ENCODE measurements around the gene BRCA1. TPM values are rescaled to one million over a fixed set of nuclear protein-coding genes. Genes with fewer than 3 reads are reported as not detected.
A peak's percentile ranks its signal among the peaks of the same experiment; 100 is the strongest.

BRCA1 gene
- polyA plus RNA-seq (2011; rRNA removed) (62.5 and 71.8 TPM in 2 replicates), polyA plus RNA-seq (2017; fragmentation: RNase III; extraction: RNeasy Plus Mini Kit Qiagen cat#74134 plus additional on column Dnase treatment) (41.0 to 45.5 TPM (median 41.6 TPM) in 3 replicates), polyA minus RNA-seq (2011; rRNA and poly(A)+ RNA removed) (107 and 122 TPM in 2 replicates)
- 47.2 and 49.5 TPM in 2 replicates for polyA plus RNA-seq (2012; cell fraction: cytosol; rRNA removed)
- polyA plus RNA-seq (2012; cell fraction: nucleus; rRNA removed): 73.7 and 88.4 TPM in 2 replicates

- H3K4me1 ChIP-seq: peaks cover 15% of the 10 kb centered on the region
- POLR2A ChIA-PET: interaction anchor here (0.7 to 2.0 kb wide), 8 partner anchors 36 to 242 kb away, joined by 3 to 25 read pairs (median 8); partner anchors contain the start of genes NBR1, RND2 and RPL27
- TF ChIP-seq JUN (IDR thresholded peaks at IDR 0.05): peak; percentile 38 to 75; a peak in 2 of 5 replicates
- no peak; the same call in 1 of the 2 replicates for TF ChIP-seq KDM5A (IDR thresholded peaks at IDR 0.05)
- TF ChIP-seq, protein P1, sequence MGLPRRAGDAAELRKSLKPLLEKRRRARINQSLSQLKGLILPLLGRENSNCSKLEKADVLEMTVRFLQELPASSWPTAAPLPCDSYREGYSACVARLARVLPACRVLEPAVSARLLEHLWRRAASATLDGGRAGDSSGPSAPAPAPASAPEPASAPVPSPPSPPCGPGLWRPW (IDR thresholded peaks at IDR 0.05): no peak
- TF ChIP-seq RARB (CRISPR knock-in tag; IDR thresholded peaks at IDR 0.05): no peak
- peak; percentile 20; the same call in 1 of the 2 replicates for TF ChIP-seq FOSB (CRISPR knock-in tag; IDR thresholded peaks at IDR 0.05)
- peak; percentile 52; the same call in 1 of the 2 replicates for TF ChIP-seq HOXB13 (CRISPR knock-in tag; IDR thresholded peaks at IDR 0.05; ENCODE audit: low read depth)
- peak; percentile 75 for TF ChIP-seq RFX5 (IDR thresholded peaks at IDR 0.05)
- TF ChIP-seq, protein P2, sequence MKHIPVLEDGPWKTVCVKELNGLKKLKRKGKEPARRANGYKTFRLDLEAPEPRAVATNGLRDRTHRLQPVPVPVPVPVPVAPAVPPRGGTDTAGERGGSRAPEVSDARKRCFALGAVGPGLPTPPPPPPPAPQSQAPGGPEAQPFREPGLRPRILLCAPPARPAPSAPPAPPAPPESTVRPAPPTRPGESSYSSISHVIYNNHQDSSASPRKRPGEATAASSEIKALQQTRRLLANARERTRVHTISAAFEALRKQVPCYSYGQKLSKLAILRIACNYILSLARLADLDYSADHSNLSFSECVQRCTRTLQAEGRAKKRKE (CRISPR knock-in tag; IDR thresholded peaks at IDR 0.05; ENCODE audit: low read depth): 0 out of 2 replicates have a peak, but pooled peaks have one; percentile 26
- TF ChIP-seq RCOR1 (IDR thresholded peaks at IDR 0.05; ENCODE audit: low read depth, low read length): no peak
- TF ChIP-seq ESRRA (IDR thresholded peaks at IDR 0.05; ENCODE audit: borderline replicate concordance, low read length): peak; percentile 29; the same call in 1 of the 2 replicates
- TF ChIP-seq PHF8 (IDR thresholded peaks at IDR 0.05; ENCODE audit: borderline replicate concordance, low read depth): peak; percentile 81
- no peak for TF ChIP-seq SREBF2 (IDR thresholded peaks at IDR 0.05)
- TF ChIP-seq, protein P3, sequence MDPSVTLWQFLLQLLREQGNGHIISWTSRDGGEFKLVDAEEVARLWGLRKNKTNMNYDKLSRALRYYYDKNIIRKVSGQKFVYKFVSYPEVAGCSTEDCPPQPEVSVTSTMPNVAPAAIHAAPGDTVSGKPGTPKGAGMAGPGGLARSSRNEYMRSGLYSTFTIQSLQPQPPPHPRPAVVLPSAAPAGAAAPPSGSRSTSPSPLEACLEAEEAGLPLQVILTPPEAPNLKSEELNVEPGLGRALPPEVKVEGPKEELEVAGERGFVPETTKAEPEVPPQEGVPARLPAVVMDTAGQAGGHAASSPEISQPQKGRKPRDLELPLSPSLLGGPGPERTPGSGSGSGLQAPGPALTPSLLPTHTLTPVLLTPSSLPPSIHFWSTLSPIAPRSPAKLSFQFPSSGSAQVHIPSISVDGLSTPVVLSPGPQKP (IDR thresholded peaks at IDR 0.05; ENCODE audit: low read depth, low read length): no peak
- TF ChIP-seq, protein P4, sequence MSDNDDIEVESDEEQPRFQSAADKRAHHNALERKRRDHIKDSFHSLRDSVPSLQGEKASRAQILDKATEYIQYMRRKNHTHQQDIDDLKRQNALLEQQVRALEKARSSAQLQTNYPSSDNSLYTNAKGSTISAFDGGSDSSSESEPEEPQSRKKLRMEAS (IDR thresholded peaks at IDR 0.05): peak; percentile 90
- peak; percentile 34; the same call in 1 of the 2 replicates for TF ChIP-seq MYC (IDR thresholded peaks at IDR 0.05; ENCODE audit: borderline replicate concordance, low read length)
- TF ChIP-seq TFCP2L1 (CRISPR knock-in tag; IDR thresholded peaks at IDR 0.05): 0 out of 2 replicates have a peak, but pooled peaks have one; percentile 81
- no peak for TF ChIP-seq REST (IDR thresholded peaks at IDR 0.05)
- no peak for TF ChIP-seq CHD4 (IDR thresholded peaks at IDR 0.05; ENCODE audit: borderline replicate concordance)
- TF ChIP-seq MAFK (IDR thresholded peaks at IDR 0.05; ENCODE audit: partially characterized antibody): peak; percentile 42
- peak; percentile 37 for TF ChIP-seq POLR2A (IDR thresholded peaks at IDR 0.05; ENCODE audit: low read length)
- no peak for TF ChIP-seq ZNF302 (CRISPR knock-in tag; IDR thresholded peaks at IDR 0.05)
- TF ChIP-seq EHF (CRISPR knock-in tag; IDR thresholded peaks at IDR 0.05): 0 out of 2 replicates have a peak, but pooled peaks have one; percentile 60
- TF ChIP-seq, protein P5, sequence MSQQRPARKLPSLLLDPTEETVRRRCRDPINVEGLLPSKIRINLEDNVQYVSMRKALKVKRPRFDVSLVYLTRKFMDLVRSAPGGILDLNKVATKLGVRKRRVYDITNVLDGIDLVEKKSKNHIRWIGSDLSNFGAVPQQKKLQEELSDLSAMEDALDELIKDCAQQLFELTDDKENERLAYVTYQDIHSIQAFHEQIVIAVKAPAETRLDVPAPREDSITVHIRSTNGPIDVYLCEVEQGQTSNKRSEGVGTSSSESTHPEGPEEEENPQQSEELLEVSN (IDR thresholded peaks at IDR 0.05; ENCODE audit: borderline replicate concordance, low read depth): peak; percentile 97
- TF ChIP-seq, protein P6, sequence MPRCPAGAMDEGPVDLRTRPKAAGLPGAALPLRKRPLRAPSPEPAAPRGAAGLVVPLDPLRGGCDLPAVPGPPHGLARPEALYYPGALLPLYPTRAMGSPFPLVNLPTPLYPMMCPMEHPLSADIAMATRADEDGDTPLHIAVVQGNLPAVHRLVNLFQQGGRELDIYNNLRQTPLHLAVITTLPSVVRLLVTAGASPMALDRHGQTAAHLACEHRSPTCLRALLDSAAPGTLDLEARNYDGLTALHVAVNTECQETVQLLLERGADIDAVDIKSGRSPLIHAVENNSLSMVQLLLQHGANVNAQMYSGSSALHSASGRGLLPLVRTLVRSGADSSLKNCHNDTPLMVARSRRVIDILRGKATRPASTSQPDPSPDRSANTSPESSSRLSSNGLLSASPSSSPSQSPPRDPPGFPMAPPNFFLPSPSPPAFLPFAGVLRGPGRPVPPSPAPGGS (IDR thresholded peaks at IDR 0.05): peak; percentile 76; the same call in 1 of the 3 replicates
- no peak for TF ChIP-seq NFE2L2 (conservative IDR thresholded peaks at IDR 0.05; ENCODE audit: low read length)
- 0 out of 2 replicates have a peak, but pooled peaks have one; percentile 49 for TF ChIP-seq HOXA7 (CRISPR knock-in tag; IDR thresholded peaks at IDR 0.05)
- peak; percentile 87 to 93 for TF ChIP-seq CEBPB (IDR thresholded peaks at IDR 0.05)
- no peak for TF ChIP-seq TP53 (CRISPR knock-in tag; IDR thresholded peaks at IDR 0.05)
- peak; percentile 54; the same call in 1 of the 2 replicates for TF ChIP-seq HDAC2 (IDR thresholded peaks at IDR 0.05)
- CTCF ChIA-PET: interaction anchor here (0.6 to 2.4 kb wide), 5 partner anchors 26 to 185 kb away, joined by 4 to 9 read pairs (median 5); partner anchors contain the start of gene NBR1
- DNase-seq (ENCODE audit: low read depth in 1 of 2, low spot score in 1 of 2) (peak; percentile 100), ATAC-seq (peak; percentile 97 to 98), FAIRE-seq (peak; percentile 98)
- peak within 1 kb of the TSS; percentile 84 for H3K4me2 ChIP-seq
- H3K4me3 ChIP-seq: peak within 1 kb of the TSS; percentile 78
- peak within 1 kb of the TSS; percentile 90 for H3K27ac ChIP-seq
- no peaks in the 10 kb centered on the region for H3K9me3 ChIP-seq
- WGBS (ENCODE audit: missing lambda C conversion rate): 5% methylated on average over 36 of the region's 38 CpGs
Measured at GRCh38 chr17:43125133-43125966, at the start of gene BRCA1. Gene BRCA1 (minus strand): TSS chr17:43125364. CDS start chr17:43124096, 1,268 bp downstream.
